GM18505 (cell line): Measurements from ENCODE around the gene LARGE1.

Experiments used
- ATAC-seq: cut with Tn5 transposase; IDR thresholded peaks from one replicate; pipeline ENCODE4 v1.9.1; 2021; ENCODE audit not compliant: unreplicated experiment
- POLR2A ChIP-seq: IDR thresholded peaks from 4 replicates; pipeline ENCODE4 v1.6.1; 2011; ENCODE audit warnings: borderline replicate concordance; ENCODE audit not compliant: insufficient read depth, insufficient read length; ENCODE audit errors: extremely low read depth

The LARGE1 gene

DNA sequence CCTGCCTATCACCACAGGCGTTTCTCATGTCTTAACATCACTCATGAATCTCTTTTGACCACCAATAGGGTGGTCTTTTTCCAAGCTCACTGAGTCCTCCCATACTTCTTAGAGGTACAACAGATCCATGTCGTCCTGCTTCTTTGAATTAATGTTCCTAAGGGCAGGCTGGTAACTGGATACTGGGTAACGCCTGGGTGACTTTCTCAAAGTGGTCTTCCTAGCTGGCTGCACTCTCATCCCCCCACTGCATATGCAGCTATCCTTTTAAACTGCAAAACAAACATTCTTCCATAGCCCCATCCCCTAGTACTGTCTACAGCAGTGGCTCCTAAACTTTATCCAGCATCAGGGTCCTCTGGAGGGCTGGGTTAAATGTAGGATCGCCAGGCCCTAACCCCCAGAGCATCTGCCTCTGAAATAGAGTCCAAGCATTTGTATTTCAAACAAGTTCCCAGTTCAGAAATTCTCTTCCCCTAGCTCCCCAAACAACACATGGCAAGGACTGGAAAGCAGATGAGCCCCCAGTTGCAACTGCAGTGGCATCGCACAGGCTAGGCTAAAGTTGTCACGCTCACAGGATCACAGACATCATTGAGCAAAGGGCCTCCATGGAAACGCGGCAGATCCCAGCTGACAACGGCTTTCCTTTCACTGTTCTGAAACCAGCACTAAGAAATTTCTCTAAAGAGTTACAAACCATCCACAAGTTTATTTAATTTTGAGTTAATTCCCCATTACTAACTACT, 204.9 kb downstream of the LARGE1 start:
- ATAC-seq: no peak
- TF ChIP-seq POLR2A: no peak

DNA sequence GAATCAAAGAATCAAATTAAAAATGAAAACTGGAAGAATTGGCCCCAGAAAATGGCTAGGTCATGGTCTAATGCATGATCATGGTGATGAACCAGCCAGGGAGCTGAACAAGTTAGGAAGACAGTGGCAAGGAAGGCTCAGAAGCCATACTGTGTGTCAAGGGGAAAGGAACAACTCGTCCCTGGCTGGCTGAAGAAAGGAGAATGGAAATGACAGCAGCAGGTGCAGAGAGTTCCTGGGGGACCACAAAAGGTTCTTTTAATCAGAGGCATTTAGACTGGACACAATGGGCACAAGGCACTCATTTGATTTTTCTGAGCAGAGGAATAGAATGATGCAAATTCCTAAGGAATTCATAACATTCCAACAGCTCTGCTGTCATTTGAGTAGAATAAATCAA, 209.9 kb downstream of the LARGE1 start:
- ATAC-seq: no peak
- TF ChIP-seq POLR2A: no peak

DNA sequence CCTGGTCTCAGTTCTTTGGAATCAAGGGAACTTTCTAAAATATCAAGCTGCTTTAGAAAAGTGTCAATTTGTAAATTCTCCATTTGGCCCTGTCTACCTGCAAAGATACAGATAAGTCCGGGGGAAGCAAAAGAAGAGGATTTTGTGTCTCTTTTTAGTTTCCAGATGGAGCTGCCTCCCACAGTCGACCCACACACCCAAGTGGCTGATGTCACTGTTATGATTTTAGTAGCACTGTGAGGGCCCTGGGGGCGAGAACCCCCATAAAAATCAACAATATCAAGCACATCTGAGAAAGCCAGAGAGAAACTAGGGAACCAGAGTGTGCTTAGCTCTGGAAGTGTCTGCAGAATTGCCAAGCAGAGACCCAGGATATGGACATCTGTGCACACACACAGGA, 212.7 kb downstream of the LARGE1 start:
- ATAC-seq: no peak
- TF ChIP-seq POLR2A: no peak

DNA sequence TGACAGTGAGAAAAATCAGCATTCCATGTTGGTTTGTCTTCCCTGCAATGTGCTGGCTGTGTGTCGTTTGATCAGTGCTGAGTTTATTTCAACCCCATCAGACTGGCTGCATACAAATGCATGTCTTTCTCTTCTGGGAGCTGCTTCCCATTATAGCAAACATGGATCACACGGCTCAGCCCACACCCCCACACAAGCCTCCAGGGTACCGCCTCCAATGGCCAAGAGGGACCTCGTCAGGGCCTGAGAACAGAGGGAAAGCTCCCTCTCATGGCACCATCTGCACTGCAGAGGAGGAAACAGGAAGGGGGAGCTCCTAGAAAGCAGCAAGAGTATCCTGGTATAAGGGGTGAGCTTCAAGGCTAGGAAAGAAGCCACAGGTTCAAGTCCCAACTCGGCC, 214.2 kb downstream of the LARGE1 start:
- TF ChIP-seq POLR2A: no peak
- ATAC-seq: no peak

DNA sequence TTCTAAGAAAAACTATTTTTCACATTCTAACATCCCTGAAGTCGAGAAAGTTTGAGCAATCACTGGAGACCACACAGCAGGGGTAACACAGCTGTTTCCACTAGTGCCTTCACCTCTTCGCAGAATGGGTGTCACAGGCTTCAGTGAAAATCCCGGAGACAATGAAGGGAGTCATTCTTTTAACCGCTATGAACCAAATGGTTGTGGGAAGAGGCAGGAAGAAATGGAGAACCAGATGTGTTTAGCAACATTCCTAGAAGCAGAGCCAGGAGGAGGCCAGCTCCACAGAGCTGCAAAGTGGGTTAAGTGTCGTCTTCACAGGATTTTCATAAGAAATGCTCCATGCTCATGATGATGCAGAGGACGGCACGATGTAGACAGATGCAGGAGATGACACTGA, 221.1 kb downstream of the LARGE1 start:
- no peak for ATAC-seq
- TF ChIP-seq POLR2A: no peak

DNA sequence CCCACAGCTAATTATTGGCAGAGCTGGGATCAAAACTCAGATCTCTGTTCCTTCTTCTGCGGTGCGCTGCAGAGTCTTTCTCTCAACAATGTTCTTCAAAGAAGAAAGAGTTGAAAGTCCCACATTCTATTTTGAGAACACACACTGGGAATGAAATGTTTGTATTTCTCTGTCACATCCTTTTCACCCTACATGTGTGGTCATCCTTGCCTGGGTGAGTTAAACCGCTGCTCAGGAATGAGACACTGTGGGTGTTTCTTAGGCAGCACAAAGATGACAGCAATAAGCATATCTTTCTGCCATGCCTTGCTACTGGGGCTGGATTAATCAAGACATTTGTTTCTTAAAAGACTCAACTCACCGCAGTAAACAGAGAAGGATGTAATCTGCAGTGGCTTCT, 222.6 kb downstream of the LARGE1 start:
- no peak for ATAC-seq
- TF ChIP-seq POLR2A: no peak

DNA sequence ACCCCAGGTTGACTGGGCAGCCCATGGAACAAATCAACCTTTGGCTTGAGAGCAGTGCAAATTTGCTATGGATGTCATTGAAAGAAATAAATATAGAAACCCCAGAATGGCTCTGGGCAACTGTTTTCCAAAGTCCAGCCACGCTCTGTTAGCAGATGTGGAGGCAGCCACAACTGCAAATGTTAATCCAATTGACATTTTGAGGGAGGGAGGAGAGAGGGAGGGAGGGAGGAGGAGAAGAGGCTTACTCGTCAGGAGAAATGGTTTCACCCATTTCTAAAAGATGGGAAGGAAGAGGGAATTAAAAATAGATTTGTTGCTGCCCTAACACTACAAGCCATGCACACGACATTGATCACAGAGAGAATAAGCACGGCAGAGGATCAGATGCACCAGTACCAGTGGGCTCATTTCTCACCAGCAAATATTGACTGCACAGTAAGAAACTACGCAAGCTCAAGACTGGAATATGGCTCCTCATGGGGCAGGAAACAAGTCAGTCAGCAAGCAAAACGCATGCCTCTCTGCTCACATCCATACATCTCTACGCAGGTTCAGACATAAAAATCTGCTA, 229.1 kb downstream of the LARGE1 start:
- ATAC-seq: no peak

DNA sequence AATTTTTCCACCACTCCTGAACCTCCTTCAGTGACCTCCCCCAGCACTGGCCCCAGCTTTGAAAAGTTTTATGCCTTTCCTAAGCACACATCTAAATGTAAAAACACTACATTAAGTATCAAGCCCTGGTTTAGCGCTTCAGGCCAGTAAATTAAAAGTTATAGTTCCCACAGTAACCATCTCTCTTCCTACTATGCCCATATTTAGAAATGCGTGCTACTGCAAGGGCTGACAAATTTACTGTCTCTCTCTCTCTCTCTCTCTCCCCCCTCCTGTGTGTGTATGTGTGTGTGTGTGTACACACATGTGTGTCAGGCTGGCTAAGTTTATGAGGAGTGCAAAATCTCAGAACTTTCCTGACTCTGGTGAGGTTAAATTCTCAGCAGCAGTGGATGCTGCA, 231.4 kb downstream of the LARGE1 start:
- no peak for TF ChIP-seq POLR2A
- no peak for ATAC-seq

More for the DNA sequence above, 229.1 kb downstream of the LARGE1 start:
- TF ChIP-seq POLR2A: no peak

DNA sequence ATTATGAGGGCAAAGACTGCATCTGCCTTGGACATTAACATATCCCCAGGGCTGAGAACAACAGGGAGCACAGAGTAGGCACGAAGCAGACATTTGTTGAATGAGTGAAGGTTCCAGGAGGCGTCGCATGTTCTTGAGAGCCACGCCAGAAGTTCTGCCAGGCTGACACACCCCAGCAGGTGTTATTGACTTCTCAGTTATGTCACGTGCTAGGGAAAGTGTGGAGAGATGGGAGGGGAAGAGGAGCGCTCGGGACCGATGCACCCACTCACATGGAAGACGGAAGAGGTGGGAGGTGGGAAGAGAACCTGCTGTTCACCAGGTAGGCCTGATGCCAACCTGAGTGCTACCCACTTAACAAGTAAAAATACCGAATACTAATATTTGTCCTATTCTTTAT, 232.8 kb downstream of the LARGE1 start:
- TF ChIP-seq POLR2A: no peak

DNA sequence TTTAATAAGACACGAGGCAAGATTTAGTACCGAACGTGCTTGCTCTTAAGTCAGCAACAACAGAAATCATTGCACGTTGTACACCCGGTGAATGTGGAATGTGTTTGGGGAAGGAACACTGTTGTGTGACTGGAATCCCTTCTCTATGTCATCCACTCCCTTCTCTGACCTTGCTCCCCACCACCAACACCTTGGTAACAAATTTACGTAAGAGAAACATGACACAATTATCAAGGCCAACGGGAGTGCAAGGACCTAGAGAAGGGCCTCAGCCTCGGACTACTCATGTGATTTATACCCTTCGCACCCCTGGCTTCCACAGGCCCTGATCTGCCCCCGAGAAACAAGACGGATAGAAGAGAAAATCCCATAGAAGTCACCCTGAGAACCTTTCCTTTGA, 236.2 kb downstream of the LARGE1 start:
- ATAC-seq: no peak
- TF ChIP-seq POLR2A: no peak

More for the DNA sequence above, 232.8 kb downstream of the LARGE1 start:
- no peak for ATAC-seq

DNA sequence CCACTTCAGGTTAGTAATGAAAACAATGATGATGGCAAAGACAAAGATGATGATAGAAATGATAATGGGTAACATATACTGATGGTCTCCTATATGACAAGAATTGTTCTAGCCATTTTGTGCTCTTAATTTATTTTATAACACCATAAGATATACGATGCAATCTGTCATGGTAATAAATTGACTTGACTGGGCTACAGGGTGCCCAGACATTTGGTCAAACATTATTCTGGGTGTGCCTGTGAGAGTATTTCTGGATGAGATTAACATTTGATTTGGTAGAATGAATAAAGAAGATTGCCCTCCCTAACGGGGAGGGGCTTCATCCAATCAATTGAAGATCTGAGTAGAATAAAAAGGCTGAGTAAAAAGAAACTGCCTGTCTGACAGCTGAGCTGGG, 237.3 kb downstream of the LARGE1 start:
- no peak for ATAC-seq
- TF ChIP-seq POLR2A: no peak

DNA sequence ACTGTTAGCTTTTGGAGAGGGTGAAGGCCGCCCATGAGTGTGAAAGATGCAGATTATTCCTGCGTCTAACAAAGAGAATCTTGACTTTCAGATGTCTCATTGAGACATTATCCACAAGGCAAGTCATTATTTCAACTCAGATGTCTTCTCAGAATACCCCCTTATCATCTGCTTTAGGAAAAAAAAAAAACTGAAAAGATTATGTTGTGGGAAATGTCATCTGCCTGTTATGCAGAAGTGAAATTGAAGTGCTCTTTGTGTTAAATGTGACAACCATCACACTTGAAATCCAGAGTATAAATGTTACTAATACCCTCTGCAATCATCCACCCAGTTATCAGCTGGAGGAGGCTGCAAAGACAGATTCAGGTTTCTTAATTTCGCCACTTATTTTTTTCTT, 239.6 kb downstream of the LARGE1 start:
- no peak for ATAC-seq
- no peak for TF ChIP-seq POLR2A

DNA sequence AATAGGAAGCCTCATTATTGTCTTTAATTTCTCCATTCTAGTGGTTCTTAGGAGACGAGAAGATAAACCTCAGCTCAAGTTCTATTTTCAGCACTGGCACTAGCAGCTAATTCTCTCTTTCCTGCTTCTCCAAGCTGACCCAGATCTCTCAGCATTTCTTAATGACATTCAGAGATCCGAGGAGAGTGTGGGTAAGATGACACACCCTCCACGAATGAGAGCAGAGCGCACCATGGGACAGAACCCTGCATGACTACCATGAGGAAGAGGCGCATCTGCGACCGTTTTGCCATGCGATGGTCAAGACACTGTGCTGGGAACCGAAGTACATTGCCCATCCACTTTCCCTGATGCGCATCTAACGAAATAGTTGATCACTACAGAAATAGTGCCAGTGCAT, 241.8 kb downstream of the LARGE1 start:
- ATAC-seq: no peak
- no peak for TF ChIP-seq POLR2A

DNA sequence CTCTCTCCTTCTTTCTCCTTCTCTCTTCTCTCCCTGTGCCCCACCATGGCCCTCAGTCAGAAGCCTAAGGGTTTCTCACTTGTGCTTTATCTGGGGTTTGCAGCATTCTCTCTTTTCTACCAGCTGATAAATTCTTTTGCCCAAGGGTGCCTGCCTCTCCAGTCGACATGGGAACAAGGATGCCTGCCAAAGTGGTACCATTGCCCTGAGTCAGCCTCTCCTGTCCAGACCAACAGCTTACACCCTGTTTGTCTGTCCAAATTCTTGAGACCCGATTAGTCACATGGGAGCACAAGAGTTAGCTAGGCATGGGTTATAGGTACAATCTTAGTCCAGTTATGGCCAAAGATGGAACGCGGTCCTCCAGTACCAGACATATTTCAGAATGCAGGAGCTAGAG, 242.7 kb downstream of the LARGE1 start:
- no peak for ATAC-seq

More for the DNA sequence above, 242.7 kb downstream of the LARGE1 start:
- TF ChIP-seq POLR2A: no peak
